ENCODE measurements around the gene STARD5. TPM values are rescaled to one million over a fixed set of nuclear protein-coding genes. Genes with fewer than 3 reads are reported as not detected.

STARD5 gene
- total and polyA plus RNA-seq, 2 of the 8 experiments (the other 6 are each of a cell fraction or from before 2014, with no cell fraction given), result 5.5 to 10.4 TPM

DNA sequence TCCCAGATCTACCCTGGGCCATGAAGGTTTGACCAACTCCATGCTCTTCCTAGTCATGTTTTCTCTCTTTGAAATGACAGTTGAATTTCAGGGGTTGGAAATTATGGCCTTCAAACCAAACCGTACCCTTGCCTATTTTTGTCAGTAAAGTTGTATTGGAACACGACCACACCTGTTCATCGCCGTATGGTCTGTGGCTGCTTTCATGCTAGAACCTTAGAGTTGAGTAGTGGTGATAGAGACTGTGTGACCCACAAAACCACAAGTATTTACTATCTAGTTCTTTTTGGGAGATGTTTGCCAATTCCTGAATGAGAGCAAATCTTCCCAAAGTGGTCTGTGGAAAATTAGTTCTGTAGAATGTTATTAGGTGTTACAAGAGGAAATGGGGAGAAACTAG, 24.0 kb upstream of the STARD5 start (continued):
- TF ChIP-seq, protein P1, sequence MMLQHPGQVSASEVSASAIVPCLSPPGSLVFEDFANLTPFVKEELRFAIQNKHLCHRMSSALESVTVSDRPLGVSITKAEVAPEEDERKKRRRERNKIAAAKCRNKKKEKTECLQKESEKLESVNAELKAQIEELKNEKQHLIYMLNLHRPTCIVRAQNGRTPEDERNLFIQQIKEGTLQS (IDR thresholded peaks at IDR 0.05; ENCODE audit: insufficient read depth, low read depth, low read length), result no peak
- TF ChIP-seq KDM4A (IDR thresholded peaks at IDR 0.05; ENCODE audit: low read depth, low read length, severe bottlenecking) (no peak), GABPA (IDR thresholded peaks at IDR 0.05; ENCODE audit: borderline replicate concordance, insufficient read depth, low read length) (no peak)

Data from H1 (cell line).